EH (cell line): Measurements from ENCODE around the gene ABHD6.
"Not testable (repeated sequence)": the region's sequence is repeated elsewhere in the genome, so short reads cannot be mapped to it uniquely, and the experiment has no call there.

ENCODE experiments used
- DNase-seq: peaks from one replicate; pipeline ENCODE4 v3.0.0-alpha.2; 2015; ENCODE audit warnings: low read depth

Gene ABHD6

DNA sequence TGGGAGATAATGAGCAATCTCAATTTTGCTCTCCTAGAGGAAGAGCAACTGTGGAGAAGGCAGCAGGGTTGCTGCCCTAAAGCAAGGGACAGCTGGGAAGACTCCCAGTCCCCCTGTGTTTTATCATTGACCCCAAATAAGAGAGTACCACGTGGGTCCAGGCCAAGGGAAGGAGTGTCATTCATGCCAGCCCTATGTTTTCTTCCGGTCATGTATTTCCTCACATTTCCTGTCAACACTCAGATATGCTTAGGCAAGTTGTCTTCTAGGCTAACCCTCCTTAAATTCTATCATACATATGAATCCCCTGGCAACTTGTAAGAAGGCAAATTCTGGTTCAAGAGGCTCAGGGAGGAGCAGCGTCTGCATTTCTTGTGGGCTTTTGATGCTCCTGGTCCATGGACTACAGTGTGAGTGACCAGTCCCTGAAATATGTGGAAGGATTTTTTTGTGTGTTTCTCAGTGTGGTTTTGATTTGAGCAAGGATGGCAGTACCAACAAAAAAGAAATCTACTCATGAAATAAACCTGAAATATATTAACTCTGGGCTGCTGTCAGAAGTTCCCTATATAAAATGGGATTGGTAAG lies 36.5 kb downstream of the ABHD6 start:
- DNase-seq: peak; percentile 68

DNA sequence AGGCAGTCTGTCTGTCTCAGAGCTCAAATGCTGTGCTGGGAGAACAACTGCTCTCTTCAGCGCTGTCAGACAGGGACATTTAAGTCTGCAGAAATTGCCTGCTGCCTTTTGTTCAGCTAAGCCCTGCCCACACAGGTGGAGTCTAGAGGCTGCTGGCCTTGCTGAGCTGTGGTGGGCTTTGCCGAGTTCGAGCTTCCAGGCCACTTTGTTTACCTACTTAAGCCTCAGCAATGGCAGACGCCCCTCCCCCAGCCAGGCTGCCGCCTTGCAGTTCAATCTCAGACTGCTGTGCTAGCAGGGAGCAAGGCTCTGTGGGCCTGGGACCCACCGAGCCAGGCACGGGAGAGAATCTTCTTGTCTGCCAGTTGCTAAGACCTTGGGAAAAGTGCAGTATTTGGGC lies 43.5 kb downstream of the ABHD6 start:
- no peak for DNase-seq

DNA sequence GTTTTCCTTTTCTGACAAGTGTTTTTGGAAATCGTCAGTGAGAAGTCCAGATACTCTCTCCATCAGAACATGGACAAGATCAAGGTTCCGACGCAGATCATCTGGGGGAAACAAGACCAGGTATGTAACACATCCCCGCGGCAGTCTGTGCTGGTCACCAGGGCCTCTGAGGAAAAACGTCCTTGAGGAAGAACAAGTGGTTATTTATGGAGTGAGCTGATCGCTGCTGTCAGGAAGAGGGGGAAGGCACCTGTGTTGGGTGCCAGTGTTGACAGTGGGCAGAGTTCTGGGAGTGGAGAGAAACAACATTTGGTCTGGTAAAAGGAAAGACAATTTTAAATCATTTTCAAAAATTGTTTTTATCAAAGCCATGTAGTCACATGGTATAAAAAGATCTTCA lies 47.7 kb downstream of the ABHD6 start:
- no peak for DNase-seq

DNA sequence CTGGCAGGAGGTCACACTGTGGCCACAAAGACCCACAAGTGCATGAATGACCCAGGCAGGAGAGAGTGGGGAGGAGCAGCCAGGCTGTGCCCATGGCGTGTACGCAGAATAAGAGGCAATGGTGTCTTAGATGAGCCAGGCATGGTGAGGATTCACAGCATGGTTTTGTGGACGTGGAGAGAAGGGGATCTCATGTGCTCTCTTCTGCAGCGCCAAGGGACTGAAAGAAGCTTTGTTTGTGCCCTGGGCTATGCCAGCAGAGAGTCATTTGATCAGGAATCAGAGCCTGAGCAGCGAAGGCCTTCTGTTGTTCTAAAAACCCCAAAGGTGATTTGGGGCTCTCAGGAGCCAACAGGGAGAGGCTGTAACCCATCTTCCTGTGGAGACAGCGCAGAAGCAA lies 49.8 kb downstream of the ABHD6 start:
- DNase-seq: no peak

DNA sequence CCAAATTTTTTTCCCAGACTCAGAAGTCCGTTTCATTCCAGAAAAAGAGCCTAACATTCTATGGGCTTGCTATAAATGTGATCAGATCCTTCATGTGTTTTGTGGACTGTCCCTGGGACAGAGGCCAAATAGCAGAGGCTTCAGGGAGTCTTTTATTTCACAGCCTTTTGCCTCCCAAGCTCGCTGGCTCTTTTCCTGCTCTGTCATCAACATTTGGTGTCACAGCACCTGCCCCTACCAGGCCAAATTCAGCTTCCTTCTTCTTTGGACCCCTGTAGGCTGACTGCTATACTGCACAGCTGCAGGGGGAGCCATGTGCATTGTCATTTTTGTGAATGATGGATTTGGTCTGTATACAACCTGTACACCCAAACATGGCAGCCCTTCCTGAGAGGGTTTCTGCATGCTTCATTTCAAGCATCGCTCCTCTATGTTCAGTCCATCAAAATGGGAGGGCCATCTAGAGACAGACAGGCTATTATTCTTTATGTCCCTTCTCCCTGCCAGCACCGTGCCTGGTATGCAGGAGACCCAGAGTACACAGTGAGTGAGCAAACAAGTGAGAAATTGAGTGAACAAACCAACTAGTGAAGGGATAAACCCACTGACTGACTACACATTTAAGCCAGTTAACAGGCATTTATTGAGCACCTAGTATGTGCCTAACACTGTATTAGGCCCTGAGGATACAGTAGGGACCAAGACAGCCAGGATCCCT lies 50.6 kb downstream of the ABHD6 start:
- DNase-seq: no peak

DNA sequence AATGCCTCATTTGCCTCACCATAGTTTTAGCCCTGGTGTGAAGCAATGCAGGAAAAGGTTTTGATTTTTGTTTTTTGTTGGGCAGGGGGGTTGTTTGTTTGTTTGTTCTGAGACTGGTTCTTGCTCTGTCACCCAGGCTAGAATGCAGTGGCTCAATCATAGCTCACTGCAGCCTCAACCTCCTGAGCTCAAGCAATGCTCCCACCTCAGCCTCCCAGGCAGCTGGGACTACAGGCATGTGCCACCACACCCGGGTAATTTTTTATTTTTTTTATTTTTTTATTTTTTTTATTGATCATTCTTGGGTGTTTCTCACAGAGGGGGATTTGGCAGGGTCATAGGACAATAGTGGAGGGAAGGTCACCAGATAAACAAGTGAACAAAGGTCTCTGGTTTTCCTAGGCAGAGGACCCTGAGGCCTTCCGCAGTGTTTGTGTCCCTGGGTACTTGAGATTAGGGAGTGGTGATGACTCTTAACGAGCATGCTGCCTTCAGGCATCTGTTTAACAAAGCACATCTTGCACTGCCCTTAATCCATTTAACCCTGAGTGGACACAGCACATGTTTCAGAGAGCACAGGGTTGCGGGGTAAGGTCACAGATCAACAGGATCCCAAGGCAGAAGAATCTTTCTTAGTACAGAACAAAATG lies 51.5 kb downstream of the ABHD6 start:
- DNase-seq: not testable (repeated sequence)

DNA sequence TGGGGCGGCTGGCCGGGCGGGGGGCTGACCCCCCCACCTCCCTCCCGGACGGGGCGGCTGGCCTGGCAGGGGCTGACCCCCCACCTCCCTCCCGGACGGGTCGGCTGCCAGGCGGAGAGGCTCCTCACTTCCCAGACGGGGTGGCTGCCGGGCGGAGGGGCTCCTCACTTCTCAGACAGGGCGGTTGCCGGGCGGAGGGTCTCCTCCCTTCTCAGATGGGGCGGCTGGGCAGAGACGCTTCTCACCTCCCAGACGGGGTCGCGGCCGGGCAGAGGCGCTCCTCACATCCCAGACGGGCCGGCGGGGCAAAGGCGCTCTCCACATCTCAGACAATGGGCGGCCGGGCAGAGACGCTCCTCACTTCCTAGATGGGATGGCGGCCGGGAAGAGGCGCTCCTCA lies 52.9 kb downstream of the ABHD6 start:
- not testable (repeated sequence) for DNase-seq

DNA sequence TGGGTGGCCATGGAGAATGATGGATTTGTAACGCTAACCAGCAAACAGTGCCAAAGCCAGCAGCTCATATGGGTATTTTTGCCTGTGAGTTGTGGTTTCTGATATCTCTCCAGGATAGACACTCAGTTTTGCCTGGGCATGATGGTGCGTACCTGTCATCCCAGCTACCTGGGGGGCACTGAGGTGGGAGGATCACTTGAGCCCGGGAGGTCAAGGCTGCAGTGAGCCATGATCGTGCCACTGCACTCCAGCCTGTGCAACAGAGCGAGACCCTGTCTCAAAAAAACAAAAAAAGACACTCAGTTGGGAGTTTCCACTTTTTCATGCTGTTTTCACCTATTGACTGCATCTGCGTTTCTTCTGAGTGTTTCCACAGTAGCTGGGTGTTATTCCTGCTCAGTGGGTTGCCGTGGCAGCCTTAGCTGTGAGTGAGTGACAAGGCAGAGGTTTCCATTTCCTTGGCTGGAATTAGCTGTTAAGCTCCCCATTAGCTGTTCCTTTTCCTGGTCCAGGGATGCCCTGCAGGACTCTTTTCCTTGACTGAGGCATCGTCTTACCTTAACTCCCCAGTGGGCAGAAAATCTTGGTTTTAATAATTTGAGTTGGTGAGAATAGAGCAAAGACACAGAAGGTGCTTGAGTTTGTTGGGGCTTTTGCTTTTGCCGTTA lies 54.2 kb downstream of the ABHD6 start:
- DNase-seq: no peak

DNA sequence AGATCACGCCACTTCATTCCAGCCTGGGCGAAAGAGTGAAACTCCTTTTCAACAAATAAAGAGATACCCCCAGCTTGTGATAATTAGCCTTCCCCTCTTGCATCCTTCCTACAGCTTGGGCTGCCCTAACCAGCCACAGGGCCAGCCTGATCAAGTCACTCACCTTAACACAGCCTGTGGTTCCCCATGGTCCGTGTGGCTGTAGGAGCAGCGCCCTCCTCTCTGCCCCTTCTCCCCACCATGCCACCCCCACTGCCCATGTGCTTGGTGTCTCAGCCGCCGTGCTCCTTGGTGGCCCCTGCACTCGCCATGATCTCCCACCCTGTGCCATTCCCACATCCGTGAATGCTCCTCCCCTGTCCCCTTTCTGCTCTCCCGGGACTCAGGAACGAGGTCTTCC lies 55.3 kb downstream of the ABHD6 start:
- DNase-seq: no peak

DNA sequence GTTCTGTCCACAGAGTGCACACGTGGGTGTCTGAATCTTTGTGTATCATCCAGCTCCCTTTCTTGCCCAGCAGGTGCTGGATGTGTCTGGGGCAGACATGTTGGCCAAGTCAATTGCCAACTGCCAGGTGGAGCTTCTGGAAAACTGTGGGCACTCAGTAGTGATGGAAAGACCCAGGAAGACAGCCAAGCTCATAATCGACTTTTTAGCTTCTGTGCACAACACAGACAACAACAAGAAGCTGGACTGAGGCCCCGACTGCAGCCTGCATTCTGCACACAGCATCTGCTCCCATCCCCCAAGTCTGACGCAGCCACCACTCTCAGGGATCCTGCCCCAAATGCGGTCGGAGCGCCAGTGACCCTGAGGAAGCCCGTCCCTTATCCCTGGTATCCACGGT lies 55.9 kb downstream of the ABHD6 start:
- DNase-seq: no peak

DNA sequence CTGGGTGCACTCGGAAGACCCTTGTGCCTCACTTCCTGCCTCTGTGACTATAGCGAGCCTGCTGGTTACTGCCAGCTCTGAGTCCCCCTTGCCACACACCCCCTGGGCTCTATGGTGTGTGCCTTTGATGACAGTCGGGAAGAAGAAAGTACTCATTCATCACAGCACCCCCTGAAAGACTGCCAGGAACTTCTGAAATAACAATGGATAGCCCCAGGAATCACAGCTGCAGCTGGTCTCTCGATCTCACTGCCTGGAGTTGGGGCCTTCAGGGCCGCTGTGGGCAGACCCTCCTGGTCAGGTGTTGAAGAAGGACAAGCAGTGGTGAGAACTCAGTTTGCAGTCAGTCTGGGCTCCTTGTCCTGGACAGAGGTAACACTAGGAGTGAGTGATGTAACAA lies 58.7 kb downstream of the ABHD6 start:
- no peak for DNase-seq

DNA sequence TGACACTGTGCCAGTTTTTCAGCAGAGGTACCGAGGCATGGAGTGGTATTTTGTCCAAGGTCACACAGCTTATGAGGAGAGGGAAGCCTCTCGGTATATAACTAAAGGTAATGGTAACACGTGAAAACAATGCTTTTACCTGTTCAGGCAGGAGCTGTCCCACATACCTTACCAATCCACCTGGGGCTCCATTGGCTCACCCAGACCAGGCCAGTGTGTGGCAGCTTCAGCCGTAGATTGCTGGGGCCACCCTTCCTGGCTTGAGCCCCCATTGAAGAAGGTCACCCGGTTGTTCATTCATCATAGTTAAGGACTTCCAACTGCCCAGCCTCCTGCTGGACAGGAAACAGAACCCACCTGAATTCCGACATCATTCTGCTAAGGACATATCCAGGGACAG lies 59.3 kb downstream of the ABHD6 start:
- DNase-seq: no peak

DNA sequence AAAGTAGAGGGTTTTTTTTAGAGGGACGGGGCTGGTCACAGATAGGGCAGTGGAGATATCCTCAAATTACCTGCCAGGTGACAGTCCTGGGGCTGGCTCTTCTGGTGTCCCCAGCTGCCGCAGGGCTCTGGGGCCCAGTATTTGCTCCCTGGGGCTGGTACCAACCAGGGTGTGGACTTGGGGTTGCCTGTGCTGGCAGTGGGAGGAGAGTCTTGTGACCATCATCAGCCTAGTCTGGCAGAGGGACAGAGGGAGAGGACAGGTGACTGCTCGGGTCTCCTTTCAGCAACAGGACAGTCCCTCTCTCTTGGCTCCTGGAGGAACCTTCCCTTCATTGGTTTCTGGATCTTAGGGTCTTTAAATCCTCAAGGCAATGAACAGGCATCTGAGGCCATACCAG lies 60.6 kb downstream of the ABHD6 start:
- no peak for DNase-seq

DNA sequence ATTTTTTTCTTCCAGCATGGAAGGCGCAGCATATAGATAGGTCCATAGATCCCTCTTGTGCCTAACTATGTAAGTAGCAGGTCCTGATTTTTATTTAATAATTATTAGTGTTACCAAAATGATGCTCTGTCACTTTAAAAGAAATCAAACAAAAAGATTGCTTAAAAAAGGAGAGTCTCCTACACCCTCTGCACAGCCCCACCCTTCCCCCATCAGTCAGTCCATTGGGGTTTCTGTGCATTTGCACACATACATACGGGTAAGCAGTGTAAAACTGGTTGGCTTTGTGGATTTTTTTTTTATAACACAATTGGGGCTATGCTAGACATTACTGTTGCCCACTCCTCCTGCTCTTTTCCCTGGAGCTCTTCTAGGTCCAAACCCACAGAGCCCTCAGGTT lies 61.5 kb downstream of the ABHD6 start:
- DNase-seq: no peak

DNA sequence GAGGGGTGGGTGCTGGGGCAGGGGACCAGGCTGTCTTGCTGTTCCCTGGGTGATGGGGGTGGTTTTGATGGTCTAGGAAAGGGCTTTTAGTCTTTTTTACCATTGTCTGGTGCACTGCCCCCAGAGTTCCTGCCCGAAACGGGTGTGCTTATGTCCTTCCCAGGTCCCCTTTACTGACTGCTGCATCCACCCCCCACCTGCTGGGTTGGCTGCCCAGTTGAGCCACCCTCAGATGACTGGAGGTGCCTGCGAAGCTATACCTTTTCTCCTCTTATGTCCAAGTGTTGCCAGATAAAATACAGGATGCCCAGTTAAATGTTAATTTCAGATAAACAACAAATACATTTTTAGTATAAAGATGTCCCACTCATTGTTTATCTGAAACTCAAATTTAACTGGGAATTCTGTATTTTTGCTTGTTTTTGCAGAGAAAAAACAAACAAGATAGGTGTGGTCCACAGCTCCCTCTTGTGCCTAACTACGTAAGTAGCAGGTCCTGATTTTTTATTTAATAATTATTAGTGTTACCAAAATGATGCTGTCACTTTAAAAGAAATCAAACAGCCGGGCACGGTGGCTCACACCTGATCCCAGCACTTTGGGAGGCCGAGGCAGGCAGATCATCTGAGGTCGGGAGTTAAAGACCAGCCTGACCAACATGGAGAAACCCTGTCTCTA lies 62.4 kb downstream of the ABHD6 start:
- peak; percentile 52 for DNase-seq

DNA sequence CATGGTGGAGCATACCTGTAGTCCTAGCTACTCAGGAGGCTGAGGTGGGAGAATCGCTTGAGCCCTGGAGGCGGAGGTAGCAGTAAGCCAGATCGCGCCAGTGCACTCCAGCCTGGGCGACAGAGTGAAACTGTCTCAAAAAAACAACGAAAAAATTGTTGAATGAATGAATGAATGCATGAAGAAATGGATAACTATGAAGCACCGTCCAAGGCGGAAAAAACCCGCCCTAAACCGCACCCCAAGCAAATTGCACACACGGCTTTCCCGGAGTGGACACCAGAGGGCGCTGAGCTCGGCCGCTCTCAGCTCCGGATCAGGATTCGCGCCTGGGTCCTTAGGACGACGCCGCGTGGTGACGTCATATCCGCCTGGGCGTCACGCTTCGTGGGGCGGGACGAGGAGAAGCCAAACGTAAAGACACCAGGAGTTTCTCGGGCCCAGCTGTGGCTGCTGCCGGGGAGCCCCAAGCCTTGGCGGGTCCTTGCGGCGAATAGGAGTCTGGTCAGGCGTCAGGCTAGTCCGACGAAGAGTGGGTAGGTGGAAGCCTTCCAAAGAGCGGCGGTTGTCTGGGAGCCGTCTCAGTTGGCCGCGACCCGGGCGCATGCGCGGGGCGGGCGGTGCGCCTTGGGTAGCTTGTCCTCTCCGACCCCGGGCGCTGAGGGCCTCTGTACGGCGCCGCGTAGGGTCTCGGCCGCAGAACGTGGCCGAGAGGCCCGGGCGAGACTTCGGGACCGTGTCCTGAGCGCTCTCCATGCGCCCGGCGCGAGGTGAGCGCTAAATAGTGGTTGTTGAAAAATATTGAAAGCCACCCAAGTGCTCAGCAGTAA lies 68.5 kb downstream of the ABHD6 start, which contains the start of the genes HTD2 and RPP14:
Gene HTD2 (plus strand): TSS at position 639 of the 830 bp plus-strand sequence. CDS start 11,094 bp downstream, outside the sequence.
Gene RPP14 (plus strand): TSS at position 364 of the 830 bp plus-strand sequence. CDS start 4,085 bp downstream, outside the sequence.
- peak; percentile 96 for DNase-seq

DNA sequence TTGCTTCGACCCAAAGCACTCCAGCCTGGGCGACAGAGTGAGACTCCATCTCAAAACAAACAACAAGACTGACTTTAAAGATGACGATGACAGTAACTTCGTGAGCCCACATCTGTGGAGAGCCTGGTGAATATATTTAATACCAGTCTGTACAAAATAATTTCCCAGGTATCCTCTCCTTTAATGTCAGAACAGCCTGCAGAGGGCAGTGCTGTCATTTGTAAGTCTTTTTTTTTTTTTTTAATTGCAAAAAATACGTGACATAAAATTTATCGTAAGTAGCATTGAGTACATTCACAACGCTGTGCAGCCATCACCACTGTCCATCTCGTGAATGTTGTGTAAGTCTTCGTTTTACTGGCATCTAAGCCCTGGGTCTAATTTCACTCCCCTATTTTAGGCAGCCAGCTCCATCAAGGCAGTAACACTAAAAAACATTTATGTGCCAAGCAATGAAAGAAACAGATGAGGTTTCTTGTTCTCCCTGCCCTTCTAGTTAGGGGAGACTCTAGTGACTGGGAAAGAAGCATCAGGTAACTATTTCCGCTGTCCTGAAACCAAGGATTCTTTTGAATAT lies 70.1 kb downstream of the ABHD6 start:
- DNase-seq: peak; percentile 63

DNA sequence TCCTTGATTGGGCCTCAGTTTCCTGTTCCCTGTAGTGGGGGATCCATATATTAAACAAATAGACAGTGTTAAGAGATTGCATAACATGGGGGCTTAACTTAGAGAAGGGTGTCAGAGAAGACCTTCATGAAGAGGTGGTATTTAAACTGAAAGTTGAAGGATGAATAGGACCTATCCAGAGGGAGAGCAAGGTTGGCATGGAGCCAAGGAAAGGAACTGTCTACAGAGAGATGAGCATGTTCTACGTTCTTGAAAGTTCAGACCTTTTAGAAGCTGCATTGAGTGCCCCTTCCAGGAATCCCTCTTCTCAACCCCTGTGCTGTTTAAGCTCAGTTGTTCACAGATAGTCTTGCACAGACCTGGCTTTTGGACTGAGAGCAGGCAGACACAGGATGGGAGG lies 71.1 kb downstream of the ABHD6 start:
- peak; percentile 19 for DNase-seq

DNA sequence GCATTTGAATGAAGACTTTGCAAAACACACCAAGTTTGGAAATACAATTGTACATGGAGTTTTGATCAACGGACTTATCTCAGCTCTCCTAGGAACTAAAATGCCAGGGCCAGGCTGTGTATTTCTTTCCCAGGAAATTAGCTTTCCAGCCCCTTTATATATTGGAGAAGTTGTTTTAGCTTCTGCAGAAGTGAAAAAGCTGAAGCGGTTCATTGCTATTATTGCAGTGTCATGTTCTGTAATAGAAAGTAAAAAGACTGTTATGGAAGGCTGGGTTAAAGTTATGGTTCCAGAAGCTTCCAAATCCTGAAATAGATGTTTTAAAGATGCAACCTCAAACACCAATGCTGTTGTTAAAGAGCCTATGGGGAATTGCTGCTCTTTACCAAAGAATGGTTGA lies 80.2 kb downstream of the ABHD6 start:
- no peak for DNase-seq

DNA sequence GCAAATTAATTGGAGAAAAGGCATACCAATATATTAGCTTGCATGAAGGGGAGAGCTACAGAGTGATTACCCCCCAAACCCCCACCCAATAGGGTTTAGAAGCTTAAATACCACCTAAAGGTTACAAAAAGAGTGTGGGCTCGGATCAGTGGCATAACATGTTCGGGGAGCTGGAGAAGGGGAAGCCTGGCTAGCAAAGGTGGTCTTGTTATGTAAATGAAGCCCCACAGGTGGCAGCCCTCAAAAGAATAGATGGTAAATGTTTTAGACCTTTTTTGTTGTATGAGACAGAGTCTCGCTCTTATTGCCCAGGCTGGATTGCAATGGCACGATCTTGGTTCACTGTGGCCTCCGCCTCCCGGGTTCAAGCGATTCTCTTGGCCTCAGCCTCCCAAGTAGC lies 84.2 kb downstream of the ABHD6 start:
- DNase-seq: no peak

DNA sequence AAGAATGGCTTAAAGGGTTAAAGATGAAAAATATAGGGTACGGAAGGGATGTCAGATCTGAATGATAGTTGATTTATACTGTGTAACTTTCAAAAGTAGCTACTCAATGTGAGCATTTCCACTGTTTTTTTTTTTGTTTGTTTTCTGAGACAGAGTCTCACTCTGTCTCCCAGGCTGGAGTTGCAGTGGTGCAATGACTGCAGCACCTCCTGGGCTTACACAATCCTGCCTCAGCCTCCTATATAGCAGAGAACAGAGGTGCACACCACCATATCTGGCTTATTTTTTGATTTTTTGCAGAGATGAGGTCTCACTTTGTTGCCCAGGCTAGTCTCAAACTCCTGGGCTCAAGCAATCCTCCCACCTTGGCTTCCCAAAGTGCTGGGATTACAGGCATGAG lies 85.2 kb downstream of the ABHD6 start:
- no peak for DNase-seq
